ENCODE measurements around the gene CBFA2T3. TPM values are rescaled to one million over a fixed set of nuclear protein-coding genes. Genes with fewer than 3 reads are reported as not detected.

The CBFA2T3 gene
- total RNA-seq, 2 experiments from 2014 or later, result 0.21 TPM; not detected in 1

- H3K27ac Mint-ChIP-seq, result no peak overlapping the region
- peaks cover 2% of the 10 kb centered on the region for H3K9me3 Mint-ChIP-seq (ENCODE audit: low read depth)
- no peaks in the 10 kb centered on the region for H3K36me3 Mint-ChIP-seq
- H3K27me3 Mint-ChIP-seq, result peaks cover 31% of the 10 kb centered on the region
- H3K4me1 Mint-ChIP-seq, result peaks cover 4% of the 10 kb centered on the region
- CTCF ChIA-PET, result no interaction called here
- DNase-seq (no peak), ATAC-seq (no peak)
- no peak overlapping the region for H3K4me3 Mint-ChIP-seq
Observed at GRCh38 chr16:88934066-88934667, 42.8 kb downstream of the CBFA2T3 start.

GRCh38 chr16:88932929-88933328 is 44.1 kb downstream of the CBFA2T3 start:
- no peaks in the 10 kb centered on the region for H3K4me1 Mint-ChIP-seq
- H3K27me3 Mint-ChIP-seq, result peaks cover 19% of the 10 kb centered on the region
- H3K27ac Mint-ChIP-seq, result no peak overlapping the region
- CTCF ChIA-PET, result interaction anchor here (0.7 to 1.0 kb wide), 2 partner anchors 13 to 120 kb away, joined by 4 read pairs; no protein-coding TSS in a partner anchor
- peaks cover 2% of the 10 kb centered on the region for H3K9me3 Mint-ChIP-seq (ENCODE audit: low read depth)
- no peak overlapping the region for H3K4me3 Mint-ChIP-seq
- no peaks in the 10 kb centered on the region for H3K36me3 Mint-ChIP-seq
- ATAC-seq (no peak), DNase-seq (no peak)

DNA sequence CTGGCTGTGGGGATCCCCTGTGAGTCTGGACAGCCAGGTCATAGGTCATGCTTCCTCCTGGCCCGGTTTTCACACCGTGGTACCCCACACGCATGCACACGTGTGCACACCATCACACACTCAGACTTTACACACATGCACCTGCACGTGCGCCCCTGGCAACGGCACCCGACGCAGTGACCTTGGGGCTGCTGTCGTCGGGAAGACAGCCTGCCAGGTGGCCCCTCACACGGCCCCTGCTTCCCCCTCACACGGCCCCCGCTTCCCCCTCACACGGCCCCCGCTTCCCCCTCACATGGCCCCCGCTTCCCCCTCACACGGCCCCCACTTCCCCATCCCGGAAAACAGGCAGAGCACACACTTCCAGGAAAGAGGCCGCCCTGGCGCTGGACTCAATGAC is 45.1 kb downstream of the CBFA2T3 start:
- no peak overlapping the region for H3K27ac Mint-ChIP-seq
- H3K36me3 Mint-ChIP-seq, result no peaks in the 10 kb centered on the region
- no peak for DNase-seq
- peaks cover 2% of the 10 kb centered on the region for H3K9me3 Mint-ChIP-seq (ENCODE audit: low read depth)
- CTCF ChIA-PET, result no interaction called here
- no peaks in the 10 kb centered on the region for H3K4me1 Mint-ChIP-seq
- H3K27me3 Mint-ChIP-seq, result peaks cover 9% of the 10 kb centered on the region
- no peak overlapping the region for H3K4me3 Mint-ChIP-seq
- ATAC-seq, result no peak

GRCh38 chr16:88931373-88931900 is 45.6 kb downstream of the CBFA2T3 start:
- ATAC-seq (no peak), DNase-seq (no peak)
- CTCF ChIA-PET, result no interaction called here
- H3K4me3 Mint-ChIP-seq, result no peak overlapping the region
- no peaks in the 10 kb centered on the region for H3K36me3 Mint-ChIP-seq
- no peak overlapping the region for H3K27ac Mint-ChIP-seq
- peaks cover 4% of the 10 kb centered on the region for H3K27me3 Mint-ChIP-seq
- H3K9me3 Mint-ChIP-seq (ENCODE audit: low read depth), result peaks cover 2% of the 10 kb centered on the region
- no peaks in the 10 kb centered on the region for H3K4me1 Mint-ChIP-seq

DNA sequence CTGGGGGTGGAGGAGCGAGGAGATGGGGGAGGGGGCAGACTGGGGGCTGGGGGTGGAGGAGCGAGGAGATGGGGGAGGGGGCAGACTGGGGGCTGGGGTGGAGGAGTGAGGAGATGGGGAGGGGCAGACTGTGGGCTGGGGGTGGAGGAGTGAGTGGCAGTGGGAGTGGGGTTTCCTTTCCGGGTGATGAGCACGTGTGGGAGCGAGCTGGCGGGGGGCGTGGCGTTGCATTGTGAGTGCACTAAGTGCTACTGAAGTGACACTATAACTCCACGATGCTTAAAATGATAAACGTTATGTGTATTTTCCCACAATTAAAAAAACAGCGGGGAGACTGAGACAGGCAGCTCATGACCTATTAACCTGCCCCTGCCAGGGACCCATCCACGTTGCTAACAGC is 46.3 kb downstream of the CBFA2T3 start:
- peaks cover 2% of the 10 kb centered on the region for H3K9me3 Mint-ChIP-seq (ENCODE audit: low read depth)
- CTCF ChIA-PET, result no interaction called here
- no peaks in the 10 kb centered on the region for H3K27me3 Mint-ChIP-seq
- ATAC-seq (no peak), DNase-seq (no peak)
- no peak overlapping the region for H3K27ac Mint-ChIP-seq
- no peaks in the 10 kb centered on the region for H3K4me1 Mint-ChIP-seq
- H3K36me3 Mint-ChIP-seq, result no peaks in the 10 kb centered on the region
- no peak overlapping the region for H3K4me3 Mint-ChIP-seq

DNA sequence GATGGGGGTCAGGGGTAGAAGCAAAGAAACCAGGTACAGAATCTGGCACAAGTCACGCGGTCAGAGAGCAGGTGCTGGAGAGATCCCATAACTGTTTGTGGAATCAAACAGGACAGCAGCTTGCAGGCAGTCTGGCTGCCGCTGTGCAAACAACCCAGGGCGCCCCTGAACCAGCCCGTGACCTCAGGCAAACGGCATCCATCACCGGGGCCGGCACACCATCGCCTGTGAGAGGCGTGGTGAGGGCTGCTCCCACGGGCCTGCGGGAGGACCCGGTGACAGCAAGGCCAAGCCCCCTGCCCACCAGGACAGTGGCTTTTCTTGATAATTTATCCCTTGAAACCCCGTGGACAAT is 47.9 kb downstream of the CBFA2T3 start:
- H3K27me3 Mint-ChIP-seq, result no peaks in the 10 kb centered on the region
- ATAC-seq, result no peak
- no peak for DNase-seq
- CTCF ChIA-PET, result no interaction called here
- no peak overlapping the region for H3K27ac Mint-ChIP-seq
- H3K4me1 Mint-ChIP-seq, result no peaks in the 10 kb centered on the region
- peaks cover 2% of the 10 kb centered on the region for H3K9me3 Mint-ChIP-seq (ENCODE audit: low read depth)
- H3K4me3 Mint-ChIP-seq, result no peak overlapping the region
- no peaks in the 10 kb centered on the region for H3K36me3 Mint-ChIP-seq

- DNase-seq (no peak), ATAC-seq (no peak)
- no peaks in the 10 kb centered on the region for H3K4me1 Mint-ChIP-seq
- no peaks in the 10 kb centered on the region for H3K27me3 Mint-ChIP-seq
- CTCF ChIA-PET, result no interaction called here
- no peak overlapping the region for H3K27ac Mint-ChIP-seq
- no peak overlapping the region for H3K4me3 Mint-ChIP-seq
- H3K9me3 Mint-ChIP-seq (ENCODE audit: low read depth), result peaks cover 2% of the 10 kb centered on the region
- H3K36me3 Mint-ChIP-seq, result no peaks in the 10 kb centered on the region
Observed at GRCh38 chr16:88928405-88929090, 48.5 kb downstream of the CBFA2T3 start.

DNA sequence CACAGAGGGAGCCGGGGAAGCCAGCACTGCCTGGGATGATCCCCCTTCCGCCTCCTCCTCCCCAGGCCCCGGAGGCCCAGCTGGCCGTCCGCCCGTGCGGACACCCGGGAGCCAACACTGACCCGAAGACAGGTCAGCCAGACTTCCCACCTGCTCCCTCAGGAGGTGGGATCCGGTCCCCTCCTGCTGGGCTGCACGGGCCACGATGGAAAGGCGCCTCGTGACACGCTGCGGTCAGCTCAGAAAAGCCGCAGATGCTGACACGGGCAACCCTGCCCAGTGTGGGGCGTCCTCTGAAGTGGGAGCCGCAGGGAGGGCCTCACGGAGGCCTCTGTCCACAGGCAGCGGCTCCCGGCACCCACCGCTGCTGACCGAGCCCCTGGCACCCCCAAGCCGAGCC is 49.3 kb downstream of the CBFA2T3 start:
- Mint-ChIP-seq H3K36me3 (no peaks in the 10 kb centered on the region), H3K9me3 (ENCODE audit: low read depth) (peaks cover 2% of the 10 kb centered on the region), H3K4me1 (no peaks in the 10 kb centered on the region), H3K27ac (no peak overlapping the region), H3K4me3 (no peak overlapping the region), H3K27me3 (no peaks in the 10 kb centered on the region)
- DNase-seq (no peak), ATAC-seq (no peak)
- CTCF ChIA-PET, result no interaction called here

GRCh38 chr16:88927010-88927409 is 50.0 kb downstream of the CBFA2T3 start:
- CTCF ChIA-PET, result no interaction called here
- peaks cover 2% of the 10 kb centered on the region for H3K9me3 Mint-ChIP-seq (ENCODE audit: low read depth)
- no peak overlapping the region for H3K27ac Mint-ChIP-seq
- H3K4me3 Mint-ChIP-seq, result no peak overlapping the region
- no peaks in the 10 kb centered on the region for H3K27me3 Mint-ChIP-seq
- H3K36me3 Mint-ChIP-seq, result no peaks in the 10 kb centered on the region
- no peak for ATAC-seq
- no peaks in the 10 kb centered on the region for H3K4me1 Mint-ChIP-seq
- no peak for DNase-seq

DNA sequence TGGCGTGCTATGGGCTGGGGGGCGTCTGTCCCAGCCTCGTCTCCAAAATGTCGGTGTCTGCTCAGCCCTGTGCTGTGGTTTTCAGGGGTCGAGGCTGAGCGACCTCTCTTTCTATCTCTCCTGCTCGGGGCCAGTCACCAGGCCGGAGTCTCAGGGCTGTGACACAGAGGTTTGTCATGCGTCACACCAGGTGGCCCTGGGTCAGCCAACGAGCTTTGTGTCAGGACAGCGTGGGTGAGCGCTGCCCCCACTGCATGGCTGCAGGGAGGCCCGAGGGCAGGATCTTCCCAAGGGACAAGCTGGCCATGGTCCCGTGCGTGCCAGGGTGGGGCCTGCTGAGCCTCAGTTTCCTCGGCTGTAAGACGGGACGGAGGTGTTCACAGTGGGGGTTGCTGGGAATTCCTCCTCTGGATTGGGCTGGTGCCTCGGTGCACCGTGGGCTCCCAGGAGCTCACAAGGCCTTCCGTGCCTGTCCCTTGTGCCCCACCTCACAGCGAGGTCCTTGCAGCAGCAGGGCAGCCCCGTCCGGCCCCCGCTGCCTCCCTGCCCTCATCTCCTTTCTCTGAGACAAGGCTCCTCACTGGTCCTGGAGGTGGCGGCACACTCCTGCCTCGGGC is 50.5 kb downstream of the CBFA2T3 start:
- CTCF ChIA-PET, result no interaction called here
- Mint-ChIP-seq H3K27me3 (no peaks in the 10 kb centered on the region), H3K36me3 (no peaks in the 10 kb centered on the region), H3K4me3 (no peak overlapping the region), H3K4me1 (no peaks in the 10 kb centered on the region), H3K9me3 (ENCODE audit: low read depth) (peaks cover 2% of the 10 kb centered on the region), H3K27ac (no peak overlapping the region)
- no peak for DNase-seq
- no peak for ATAC-seq

GRCh38 chr16:88925540-88925887 is 51.5 kb downstream of the CBFA2T3 start:
- Mint-ChIP-seq H3K36me3 (no peaks in the 10 kb centered on the region), H3K27me3 (no peaks in the 10 kb centered on the region), H3K9me3 (ENCODE audit: low read depth) (peaks cover 2% of the 10 kb centered on the region), H3K4me3 (no peak overlapping the region), H3K27ac (no peak overlapping the region), H3K4me1 (peaks cover 2% of the 10 kb centered on the region)
- CTCF ChIA-PET, result no interaction called here
- no peak for DNase-seq
- ATAC-seq, result no peak

GRCh38 chr16:88924834-88925539 is 52.0 kb downstream of the CBFA2T3 start:
- Mint-ChIP-seq H3K9me3 (ENCODE audit: low read depth) (peaks cover 2% of the 10 kb centered on the region), H3K27me3 (no peaks in the 10 kb centered on the region), H3K4me3 (no peak overlapping the region), H3K27ac (no peak overlapping the region), H3K36me3 (no peaks in the 10 kb centered on the region), H3K4me1 (peaks cover 2% of the 10 kb centered on the region)
- DNase-seq, result no peak
- CTCF ChIA-PET, result no interaction called here
- peak; percentile 49 for ATAC-seq

DNA sequence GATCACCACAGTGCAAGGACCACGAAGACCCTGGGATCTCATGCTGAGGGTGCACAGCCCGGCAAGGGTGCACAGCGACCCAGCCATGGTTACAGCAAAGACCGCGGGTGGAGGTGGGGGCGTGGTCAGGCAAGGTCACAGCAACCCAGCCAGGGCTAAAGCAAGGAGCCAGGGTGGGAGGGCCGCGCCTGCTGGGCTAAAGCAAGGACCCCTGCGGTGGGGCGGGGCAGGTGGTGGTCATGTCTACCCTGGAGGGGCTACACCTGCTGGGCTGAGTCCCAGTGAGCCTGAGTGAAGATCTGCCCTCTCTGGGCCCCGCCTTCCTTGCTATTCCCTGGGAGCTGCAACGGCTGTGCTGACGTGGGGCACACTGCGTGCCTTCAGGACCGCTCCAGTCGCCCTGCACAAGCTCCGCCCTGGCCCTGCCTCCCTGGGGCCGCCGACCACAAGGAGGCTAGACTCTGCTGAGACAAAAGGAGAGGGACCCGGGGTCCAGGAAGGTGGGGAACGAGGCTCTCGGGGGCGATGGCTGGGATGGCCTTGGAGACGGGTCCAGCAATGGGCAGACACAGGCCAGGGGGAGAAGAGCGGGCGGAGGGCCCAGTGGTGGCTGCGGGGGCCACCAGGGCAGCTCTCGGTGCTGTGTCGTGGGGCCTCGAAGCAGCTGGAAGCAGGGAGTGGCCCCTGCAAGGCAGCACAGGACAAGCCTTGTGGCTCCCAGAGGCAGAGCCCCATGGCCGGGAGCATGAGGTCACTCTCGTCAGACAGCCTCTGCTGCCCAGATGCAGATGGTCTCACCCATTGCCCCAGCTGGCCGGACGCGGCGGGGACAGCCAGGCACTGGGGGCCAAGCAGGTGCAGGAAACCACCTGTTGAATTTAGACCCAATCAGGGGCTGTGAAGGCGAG is 52.8 kb downstream of the CBFA2T3 start:
- DNase-seq, result no peak
- peaks cover 2% of the 10 kb centered on the region for H3K4me1 Mint-ChIP-seq
- H3K27ac Mint-ChIP-seq, result no peak overlapping the region
- no peak overlapping the region for H3K4me3 Mint-ChIP-seq
- CTCF ChIA-PET, result no interaction called here
- H3K9me3 Mint-ChIP-seq (ENCODE audit: low read depth), result no peaks in the 10 kb centered on the region
- ATAC-seq, result no peak
- no peaks in the 10 kb centered on the region for H3K36me3 Mint-ChIP-seq
- no peaks in the 10 kb centered on the region for H3K27me3 Mint-ChIP-seq
